ENCODE measurements around the gene NSUN2. TPM values are rescaled to one million over a fixed set of nuclear protein-coding genes. Genes with fewer than 3 reads are reported as not detected.

The NSUN2 gene
- total and polyA plus RNA-seq, 10 donors: 42.4 to 77.8 (median 56.9) TPM

- H3K9me3 ChIP-seq: no peaks in the 10 kb centered on the region
- WGBS, 5 donors: 85 to 93% (median 88%) methylated on average over 17 of the region's 17 CpGs
- no peak for DNase-seq
- TF ChIP-seq POLR2AphosphoS5 (IDR thresholded peaks at IDR 0.05): no peak
- no peak for TF ChIP-seq POLR2A (IDR thresholded peaks at IDR 0.05)
- TF ChIP-seq, protein P1, sequence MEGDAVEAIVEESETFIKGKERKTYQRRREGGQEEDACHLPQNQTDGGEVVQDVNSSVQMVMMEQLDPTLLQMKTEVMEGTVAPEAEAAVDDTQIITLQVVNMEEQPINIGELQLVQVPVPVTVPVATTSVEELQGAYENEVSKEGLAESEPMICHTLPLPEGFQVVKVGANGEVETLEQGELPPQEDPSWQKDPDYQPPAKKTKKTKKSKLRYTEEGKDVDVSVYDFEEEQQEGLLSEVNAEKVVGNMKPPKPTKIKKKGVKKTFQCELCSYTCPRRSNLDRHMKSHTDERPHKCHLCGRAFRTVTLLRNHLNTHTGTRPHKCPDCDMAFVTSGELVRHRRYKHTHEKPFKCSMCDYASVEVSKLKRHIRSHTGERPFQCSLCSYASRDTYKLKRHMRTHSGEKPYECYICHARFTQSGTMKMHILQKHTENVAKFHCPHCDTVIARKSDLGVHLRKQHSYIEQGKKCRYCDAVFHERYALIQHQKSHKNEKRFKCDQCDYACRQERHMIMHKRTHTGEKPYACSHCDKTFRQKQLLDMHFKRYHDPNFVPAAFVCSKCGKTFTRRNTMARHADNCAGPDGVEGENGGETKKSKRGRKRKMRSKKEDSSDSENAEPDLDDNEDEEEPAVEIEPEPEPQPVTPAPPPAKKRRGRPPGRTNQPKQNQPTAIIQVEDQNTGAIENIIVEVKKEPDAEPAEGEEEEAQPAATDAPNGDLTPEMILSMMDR (IDR thresholded peaks at IDR 0.05 in 8 of 11, conservative IDR thresholded peaks at IDR 0.05 in 3 of 11): no peak
- no peak overlapping the region for H3K27ac ChIP-seq
- peaks cover 0 to 33% (median 0%) of the 10 kb centered on the region in 7 donors for H3K27me3 ChIP-seq (replicated peaks in 1 of 7)
- H3K4me3 ChIP-seq: no peak overlapping the region
- H3K4me1 ChIP-seq: no peaks in the 10 kb centered on the region
- intact Hi-C loops (cut with DNase I; ENCODE audit: low total_unique reads): no loop called here
- H3K36me3 ChIP-seq: no peaks in the 10 kb centered on the region
Observed at GRCh38 chr5:6551287-6551954, 81.4 kb downstream of the NSUN2 start.

DNA sequence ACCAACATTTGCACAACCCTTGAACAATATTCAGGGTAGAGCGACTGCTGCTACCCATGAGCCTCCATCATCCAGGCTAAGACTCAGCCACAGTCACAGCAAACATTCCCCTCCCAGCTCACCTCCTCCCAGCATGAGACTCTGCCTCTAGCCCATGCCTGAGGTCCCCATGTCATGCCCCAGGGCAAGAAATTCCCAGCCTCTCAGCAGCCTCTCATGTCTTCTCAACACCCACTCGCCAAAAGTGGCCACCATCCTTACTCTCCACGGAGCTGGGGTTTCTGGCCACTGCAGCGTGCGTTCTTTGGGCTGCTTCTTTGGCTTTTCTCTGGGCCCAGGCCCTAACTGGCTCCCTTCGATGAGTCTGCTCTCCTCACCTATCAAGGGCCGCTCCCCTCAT is 82.2 kb downstream of the NSUN2 start:
- no peak for DNase-seq
- no peaks in the 10 kb centered on the region for H3K36me3 ChIP-seq
- H3K4me3 ChIP-seq: no peak overlapping the region
- H3K27me3 ChIP-seq (replicated peaks in 1 of 7): peaks cover 0 to 31% (median 0%) of the 10 kb centered on the region in 7 donors
- no peaks in the 10 kb centered on the region for H3K4me1 ChIP-seq
- 90 to 97% (median 94%) methylated on average over 7 of the region's 7 CpGs for WGBS, 5 donors
- intact Hi-C loops (cut with DNase I; ENCODE audit: low total_unique reads): no loop called here
- H3K9me3 ChIP-seq: no peaks in the 10 kb centered on the region
- TF ChIP-seq POLR2AphosphoS5 (IDR thresholded peaks at IDR 0.05): no peak
- TF ChIP-seq POLR2A (IDR thresholded peaks at IDR 0.05): no peak
- H3K27ac ChIP-seq: no peak overlapping the region

Other genes starting within 250 kb of the NSUN2 start
- gene UBE2QL1, start 184.2 kb downstream of the NSUN2 start, total RNA-seq: under 1 TPM in 6 of 7 donors, not detected in 1; 0.15 to 0.77 (median 0.32) TPM
- under 1 TPM; 0.03 to 0.08 (median 0.04) TPM for gene UBE2QL1, start 184.2 kb downstream of the NSUN2 start, polyA plus RNA-seq
- gene SRD5A1, start 396 bp upstream of the NSUN2 start, total RNA-seq: 1 to 10 TPM; 4.6 to 9.3 (median 7.1) TPM
- 1 to 10 TPM; 2.5 to 5.1 (median 4.4) TPM for gene SRD5A1, start 396 bp upstream of the NSUN2 start, polyA plus RNA-seq
- gene TENT4A, start 80.4 kb upstream of the NSUN2 start, total RNA-seq: 10 to 100 TPM; 26.3 to 44.8 (median 37.0) TPM
- gene TENT4A, start 80.4 kb upstream of the NSUN2 start, polyA plus RNA-seq: 10 to 100 TPM in 2 of 3 donors, 1 to 10 TPM in 1; 7.1 to 16.5 (median 12.9) TPM